Measurements from ENCODE around the gene CLEC2D. TPM values are rescaled to one million over a fixed set of nuclear protein-coding genes. Genes with fewer than 3 reads are reported as not detected.

Gene CLEC2D
- total RNA-seq, 1 donor from 2014 or later = 4.6 TPM

GRCh38 chr12:9648701-9649531 is 20.6 kb upstream of the CLEC2D start:
- H3K36me3 Mint-ChIP-seq (ENCODE audit: low read depth) = peaks cover 7% of the 10 kb centered on the region
- H3K27ac Mint-ChIP-seq (ENCODE audit: unreplicated experiment) = peak overlapping the region; percentile 94
- no peaks in the 10 kb centered on the region for H3K27me3 Mint-ChIP-seq (ENCODE audit: low read depth)
- H3K4me1 Mint-ChIP-seq (ENCODE audit: low read depth) = peaks cover 45% of the 10 kb centered on the region
- H3K9me3 Mint-ChIP-seq (ENCODE audit: low read depth) = peaks cover 7% of the 10 kb centered on the region
- H3K4me3 Mint-ChIP-seq (ENCODE audit: unreplicated experiment) = peak overlapping the region; percentile 87
- no peak for DNase-seq (ENCODE audit: low spot score)
- no peak for TF ChIP-seq CTCF (IDR thresholded peaks at IDR 0.05)

- peaks cover 45% of the 10 kb centered on the region for H3K4me1 Mint-ChIP-seq (ENCODE audit: low read depth)
- DNase-seq (ENCODE audit: low spot score) = no peak
- peaks cover 10% of the 10 kb centered on the region for H3K36me3 Mint-ChIP-seq (ENCODE audit: low read depth)
- H3K27ac Mint-ChIP-seq (ENCODE audit: unreplicated experiment) = peak overlapping the region; percentile 69
- peaks cover 7% of the 10 kb centered on the region for H3K9me3 Mint-ChIP-seq (ENCODE audit: low read depth)
- no peaks in the 10 kb centered on the region for H3K27me3 Mint-ChIP-seq (ENCODE audit: low read depth)
- H3K4me3 Mint-ChIP-seq (ENCODE audit: unreplicated experiment) = peak overlapping the region; percentile 87
- TF ChIP-seq CTCF (IDR thresholded peaks at IDR 0.05) = no peak
Measured at GRCh38 chr12:9649532-9649940, 20.0 kb upstream of the CLEC2D start.

- Mint-ChIP-seq H3K9me3 (ENCODE audit: low read depth) (peaks cover 6% of the 10 kb centered on the region), H3K36me3 (ENCODE audit: low read depth) (peaks cover 10% of the 10 kb centered on the region), H3K4me1 (ENCODE audit: low read depth) (peaks cover 48% of the 10 kb centered on the region), H3K27me3 (ENCODE audit: low read depth) (no peaks in the 10 kb centered on the region), H3K4me3 (ENCODE audit: unreplicated experiment) (peak overlapping the region; percentile 55), H3K27ac (ENCODE audit: unreplicated experiment) (peak overlapping the region; percentile 95)
- no peak for TF ChIP-seq CTCF (IDR thresholded peaks at IDR 0.05)
- no peak for DNase-seq (ENCODE audit: low spot score)
Measured at GRCh38 chr12:9650151-9650576, 19.3 kb upstream of the CLEC2D start.

- Mint-ChIP-seq H3K4me1 (ENCODE audit: low read depth) (peaks cover 48% of the 10 kb centered on the region), H3K9me3 (ENCODE audit: low read depth) (peaks cover 5% of the 10 kb centered on the region), H3K4me3 (ENCODE audit: unreplicated experiment) (no peak overlapping the region), H3K36me3 (ENCODE audit: low read depth) (peaks cover 11% of the 10 kb centered on the region), H3K27me3 (ENCODE audit: low read depth) (no peaks in the 10 kb centered on the region), H3K27ac (ENCODE audit: unreplicated experiment) (peak overlapping the region; percentile 95)
- no peak for TF ChIP-seq CTCF (IDR thresholded peaks at IDR 0.05)
- DNase-seq (ENCODE audit: low spot score) = no peak
Measured at GRCh38 chr12:9651265-9651729, 18.2 kb upstream of the CLEC2D start.

- H3K36me3 Mint-ChIP-seq (ENCODE audit: low read depth) = peaks cover 30% of the 10 kb centered on the region
- no peak for DNase-seq (ENCODE audit: low spot score)
- peaks cover 2% of the 10 kb centered on the region for H3K9me3 Mint-ChIP-seq (ENCODE audit: low read depth)
- H3K27ac Mint-ChIP-seq (ENCODE audit: unreplicated experiment) = no peak overlapping the region
- H3K27me3 Mint-ChIP-seq (ENCODE audit: low read depth) = no peaks in the 10 kb centered on the region
- TF ChIP-seq CTCF (IDR thresholded peaks at IDR 0.05) = no peak
- H3K4me3 Mint-ChIP-seq (ENCODE audit: unreplicated experiment) = no peak overlapping the region
- peaks cover 3% of the 10 kb centered on the region for H3K4me1 Mint-ChIP-seq (ENCODE audit: low read depth)
Measured at GRCh38 chr12:9660046-9660445, 9.5 kb upstream of the CLEC2D start.

All from chondrocyte (in vitro differentiated cells).